Astrocyte (in vitro differentiated cells and primary cell): ENCODE results near the gene CRHR1.
A peak's percentile ranks its signal among the peaks of the same experiment; 100 is the strongest.

Experiments
- EZH2 ChIP-seq: IDR thresholded peaks from 2 replicates; pipeline ENCODE4 v1.6.1; 2012; ENCODE audit warnings: mild to moderate bottlenecking, low read length, inconsistent platforms; ENCODE audit not compliant: insufficient read depth
- TF ChIP-seq, protein P1 (sequence below): IDR thresholded peaks from 2 replicates; pipeline ENCODE4 v1.5.1; 2011; ENCODE audit warnings: low read depth, mild to moderate bottlenecking, inconsistent platforms, low read length, moderate library complexity; ENCODE audit not compliant: insufficient read depth

DNA sequence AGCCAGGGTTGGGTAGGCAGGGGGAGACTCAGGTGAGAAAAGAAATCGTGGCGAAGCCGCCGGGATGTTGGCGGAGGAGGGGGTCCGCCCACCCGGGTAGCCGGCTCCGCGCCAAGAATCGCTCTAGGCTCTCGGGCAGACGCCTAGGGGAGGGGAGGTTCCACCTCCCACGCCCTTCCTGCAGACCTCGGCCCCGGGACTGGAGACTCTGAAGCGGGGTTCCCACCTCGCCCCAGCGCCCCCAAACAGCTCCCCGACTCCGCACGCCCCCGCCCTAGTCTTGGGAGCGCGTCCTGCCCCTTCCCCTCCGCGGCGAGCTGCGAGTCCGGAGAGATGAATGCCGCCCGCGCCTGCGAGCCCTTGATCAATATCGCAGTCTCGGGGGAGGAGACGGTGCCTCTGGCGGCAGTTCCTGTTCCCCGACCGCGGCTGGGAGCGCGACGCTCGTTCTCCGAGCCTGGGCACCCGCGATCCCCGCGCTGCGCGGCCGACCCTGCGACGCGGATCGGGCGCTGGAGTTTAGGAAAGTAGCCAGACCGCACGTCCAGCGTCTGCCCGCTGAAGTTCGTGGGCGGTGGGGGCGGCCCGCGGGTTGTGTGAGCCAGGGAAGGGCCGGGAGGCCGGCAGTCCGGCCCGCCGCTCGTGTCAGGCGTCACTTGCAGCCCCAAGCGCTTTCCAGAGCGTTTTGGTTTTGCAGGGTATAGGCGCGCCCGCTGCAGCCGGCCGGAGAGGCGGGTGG, 790 bp downstream of the CRHR1 start:
- TF ChIP-seq, protein P1, sequence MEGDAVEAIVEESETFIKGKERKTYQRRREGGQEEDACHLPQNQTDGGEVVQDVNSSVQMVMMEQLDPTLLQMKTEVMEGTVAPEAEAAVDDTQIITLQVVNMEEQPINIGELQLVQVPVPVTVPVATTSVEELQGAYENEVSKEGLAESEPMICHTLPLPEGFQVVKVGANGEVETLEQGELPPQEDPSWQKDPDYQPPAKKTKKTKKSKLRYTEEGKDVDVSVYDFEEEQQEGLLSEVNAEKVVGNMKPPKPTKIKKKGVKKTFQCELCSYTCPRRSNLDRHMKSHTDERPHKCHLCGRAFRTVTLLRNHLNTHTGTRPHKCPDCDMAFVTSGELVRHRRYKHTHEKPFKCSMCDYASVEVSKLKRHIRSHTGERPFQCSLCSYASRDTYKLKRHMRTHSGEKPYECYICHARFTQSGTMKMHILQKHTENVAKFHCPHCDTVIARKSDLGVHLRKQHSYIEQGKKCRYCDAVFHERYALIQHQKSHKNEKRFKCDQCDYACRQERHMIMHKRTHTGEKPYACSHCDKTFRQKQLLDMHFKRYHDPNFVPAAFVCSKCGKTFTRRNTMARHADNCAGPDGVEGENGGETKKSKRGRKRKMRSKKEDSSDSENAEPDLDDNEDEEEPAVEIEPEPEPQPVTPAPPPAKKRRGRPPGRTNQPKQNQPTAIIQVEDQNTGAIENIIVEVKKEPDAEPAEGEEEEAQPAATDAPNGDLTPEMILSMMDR, result no peak
- TF ChIP-seq EZH2, result peak; percentile 99
